Smooth muscle cell (in vitro differentiated cells): ENCODE measurements around the gene USP35. TPM values are rescaled to one million over a fixed set of nuclear protein-coding genes. Genes with fewer than 3 reads are reported as not detected.
"Not testable (repeated sequence)": the region's sequence is repeated elsewhere in the genome, so short reads cannot be mapped to it uniquely, and the experiment has no call there.

Experiments used
- DNase-seq: peaks from one replicate; lab custom pipeline; 2025; ENCODE audit not compliant: unreplicated experiment; lab: John Stamatoyannopoulos, UW
- H2AFZ ChIP-seq: fragments of 200-600 bp; sonication (generic); 2 replicates; pipeline ENCODE4 v1.6.0; 2016; ENCODE audit warnings: antibody characterized with exemption, low read depth, mild to moderate bottlenecking
- H3F3A ChIP-seq: fragments of 200-600 bp; sonication (generic); 2 replicates; pipeline ENCODE4 v1.6.0; 2017; ENCODE audit warnings: antibody characterized with exemption, low read depth
- H3K27ac ChIP-seq: fragments of 200-600 bp; sonication (generic); 2 replicates; pipeline ENCODE4 v1.5.1; 2016; ENCODE audit warnings: low read depth, mild to moderate bottlenecking
- H3K27me3 ChIP-seq: fragments of 200-600 bp; sonication (generic); 2 replicates; pipeline ENCODE4 v1.6.1; 2016; ENCODE audit warnings: low read depth, mild to moderate bottlenecking
- H3K36me3 ChIP-seq: fragments of 200-600 bp; sonication (generic); 2 replicates; pipeline ENCODE4 v1.5.1; 2016; ENCODE audit warnings: low read depth
- H3K4me1 ChIP-seq: fragments of 200-600 bp; sonication (generic); 2 replicates; pipeline ENCODE4 v1.5.1; 2016; ENCODE audit warnings: low read depth
- H3K4me2 ChIP-seq: fragments of 200-600 bp; sonication (generic); 2 replicates; pipeline ENCODE4 v1.6.0; 2016; ENCODE audit warnings: mild to moderate bottlenecking
- H3K4me3 ChIP-seq: fragments of 200-600 bp; sonication (generic); 2 replicates; pipeline ENCODE4 v1.5.1; 2016; ENCODE audit warnings: mild to moderate bottlenecking
- H3K79me2 ChIP-seq: fragments of 200-600 bp; sonication (generic); 2 replicates; pipeline ENCODE4 v1.6.0; 2016; ENCODE audit warnings: low read depth, mild to moderate bottlenecking
- H3K9ac ChIP-seq: fragments of 200-600 bp; sonication (generic); 2 replicates; pipeline ENCODE4 v1.6.0; 2016; ENCODE audit warnings: low read depth
- H3K9me3 ChIP-seq: fragments of 200-600 bp; sonication (generic); replicated peaks from 2 replicates; pipeline ENCODE4 v1.5.1; 2016; ENCODE audit warnings: low read depth
- H4K20me1 ChIP-seq: fragments of 200-600 bp; sonication (generic); 2 replicates; pipeline ENCODE4 v1.6.0; 2016; ENCODE audit warnings: low read depth
- WGBS: methylation state at CpG from one replicate; pipeline ENCODE4 v1.1.7; 2016; ENCODE audit warnings: low lambda C conversion rate; 5-methylcytosine and 5-hydroxymethylcytosine counted together
- polyA plus RNA-seq: library from polyadenylated mRNA; unstranded; fragments of >200 nt; fragmentation: Nextera tagmentation; extraction: Ambion mirVana; gene quantifications from 2 replicates; pipeline ENCODE4 v1.2.1, GENCODE V29; 2016
- total RNA-seq: library from RNA; depleted of rRNA; stranded (reverse); fragments of >200 nt; gene quantifications from 2 replicates; pipeline ENCODE4 v1.2.3, GENCODE V29; 2014
- TF ChIP-seq, protein P1 (sequence below): fragments of 200-600 bp; sonication (generic); IDR thresholded peaks from 2 replicates; pipeline ENCODE4 v1.5.1; 2017; ENCODE audit warnings: borderline replicate concordance, mild to moderate bottlenecking, antibody characterized with exemption; ENCODE audit not compliant: insufficient read depth, poor library complexity, severe bottlenecking

USP35 gene
- total and polyA plus RNA-seq, 2 experiments from 2014 or later, result 4.5 to 9.5 TPM

DNA sequence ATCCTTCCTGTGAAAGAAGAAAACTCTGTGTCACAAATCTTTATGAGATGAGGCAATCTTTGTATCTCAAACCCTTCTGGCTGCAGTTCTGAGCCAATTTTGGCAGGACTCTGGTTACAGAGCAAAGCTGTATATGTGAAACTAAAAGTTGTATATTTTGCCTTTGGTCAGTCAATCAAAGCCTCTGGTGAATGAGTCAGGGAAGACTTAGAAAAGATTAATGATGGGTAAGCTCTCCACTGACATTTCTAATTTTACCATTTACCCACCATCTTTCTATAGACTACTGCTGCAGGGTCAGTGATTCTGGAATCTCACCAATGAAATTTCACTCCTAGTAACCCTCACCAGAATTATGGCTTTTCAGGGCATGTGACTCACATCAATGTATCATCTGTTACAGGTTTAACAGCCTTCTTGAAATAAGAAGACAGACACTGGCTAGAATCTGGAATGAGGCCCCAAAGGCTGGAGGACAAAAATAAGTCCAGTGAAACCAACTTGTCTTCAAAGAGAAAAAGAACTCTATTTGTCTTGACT is 43.3 kb downstream of the USP35 start:
- no peak for DNase-seq

GRCh38 chr11:78233046-78233445 is 44.3 kb downstream of the USP35 start:
- not testable (repeated sequence) for DNase-seq, H2AFZ ChIP-seq
- WGBS, result 58% methylated on average over 6 of the region's 6 CpGs

More for the DNA sequence above, 43.3 kb downstream of the USP35 start:
- Histone ChIP-seq H3K4me1 (peaks cover 7% of the 10 kb centered on the region), H3K9ac (peak overlapping the region; percentile 36), H2AFZ (no peak overlapping the region), H3K4me2 (peak overlapping the region; percentile 58), H3K27ac (peak overlapping the region; percentile 83), H3K27me3 (no peaks in the 10 kb centered on the region), H3K36me3 (no peaks in the 10 kb centered on the region), H3F3A (peaks cover 7% of the 10 kb centered on the region), H4K20me1 (no peaks in the 10 kb centered on the region), H3K4me3 (no peak overlapping the region), H3K79me2 (peaks cover 4% of the 10 kb centered on the region), H3K9me3 (no peaks in the 10 kb centered on the region)
- TF ChIP-seq, protein P1, sequence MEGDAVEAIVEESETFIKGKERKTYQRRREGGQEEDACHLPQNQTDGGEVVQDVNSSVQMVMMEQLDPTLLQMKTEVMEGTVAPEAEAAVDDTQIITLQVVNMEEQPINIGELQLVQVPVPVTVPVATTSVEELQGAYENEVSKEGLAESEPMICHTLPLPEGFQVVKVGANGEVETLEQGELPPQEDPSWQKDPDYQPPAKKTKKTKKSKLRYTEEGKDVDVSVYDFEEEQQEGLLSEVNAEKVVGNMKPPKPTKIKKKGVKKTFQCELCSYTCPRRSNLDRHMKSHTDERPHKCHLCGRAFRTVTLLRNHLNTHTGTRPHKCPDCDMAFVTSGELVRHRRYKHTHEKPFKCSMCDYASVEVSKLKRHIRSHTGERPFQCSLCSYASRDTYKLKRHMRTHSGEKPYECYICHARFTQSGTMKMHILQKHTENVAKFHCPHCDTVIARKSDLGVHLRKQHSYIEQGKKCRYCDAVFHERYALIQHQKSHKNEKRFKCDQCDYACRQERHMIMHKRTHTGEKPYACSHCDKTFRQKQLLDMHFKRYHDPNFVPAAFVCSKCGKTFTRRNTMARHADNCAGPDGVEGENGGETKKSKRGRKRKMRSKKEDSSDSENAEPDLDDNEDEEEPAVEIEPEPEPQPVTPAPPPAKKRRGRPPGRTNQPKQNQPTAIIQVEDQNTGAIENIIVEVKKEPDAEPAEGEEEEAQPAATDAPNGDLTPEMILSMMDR, result no peak

DNA sequence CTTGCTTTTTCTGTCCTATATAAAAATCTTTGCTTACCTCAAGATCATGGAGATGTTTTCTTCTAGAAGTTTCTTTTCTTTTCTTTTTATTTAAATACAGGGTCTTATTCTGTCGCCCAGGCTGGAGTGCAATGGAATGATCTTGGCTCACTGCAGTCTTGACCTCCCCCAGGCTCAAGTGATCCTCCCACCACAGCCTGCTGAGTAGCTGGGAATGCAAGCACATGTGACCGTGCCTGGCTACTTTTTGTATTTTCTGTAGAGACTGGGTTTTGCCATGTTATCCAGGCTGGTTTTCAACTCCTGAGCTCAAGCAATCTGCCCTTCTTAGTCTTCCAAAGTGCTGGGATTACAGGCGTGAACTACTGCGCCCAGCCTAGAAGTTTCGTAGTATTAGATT is 45.3 kb downstream of the USP35 start:
- Histone ChIP-seq H3K4me3 (no peak overlapping the region), H2AFZ (no peak overlapping the region), H3K9me3 (no peaks in the 10 kb centered on the region), H3K79me2 (peaks cover 4% of the 10 kb centered on the region), H4K20me1 (no peaks in the 10 kb centered on the region), H3K27me3 (no peaks in the 10 kb centered on the region), H3K36me3 (no peaks in the 10 kb centered on the region), H3F3A (peaks cover 7% of the 10 kb centered on the region), H3K4me2 (no peak overlapping the region), H3K4me1 (peaks cover 7% of the 10 kb centered on the region), H3K9ac (no peak overlapping the region), H3K27ac (peak overlapping the region; percentile 83)
- no peak for DNase-seq
- 71% methylated on average over 5 of the region's 5 CpGs for WGBS
- TF ChIP-seq, protein P1, result no peak

More at GRCh38 chr11:78233046-78233445, 44.3 kb downstream of the USP35 start:
- not testable (repeated sequence) for H3K4me2 ChIP-seq, H3K36me3 ChIP-seq, H3K27me3 ChIP-seq, H4K20me1 ChIP-seq, H3K79me2 ChIP-seq, H3K4me3 ChIP-seq, H3K9ac ChIP-seq, H3K4me1 ChIP-seq, H3K9me3 ChIP-seq, H3F3A ChIP-seq
- peak overlapping the region; percentile 83 for H3K27ac ChIP-seq

GRCh38 chr11:78237293-78238046 is 48.8 kb downstream of the USP35 start:
- no peak overlapping the region for H3K9ac ChIP-seq
- no peaks in the 10 kb centered on the region for H3K36me3 ChIP-seq
- no peaks in the 10 kb centered on the region for H4K20me1 ChIP-seq
- H3K4me1 ChIP-seq, result peaks cover 4% of the 10 kb centered on the region
- H3K79me2 ChIP-seq, result peaks cover 10% of the 10 kb centered on the region
- TF ChIP-seq, protein P1, result no peak
- H2AFZ ChIP-seq, result no peak overlapping the region
- H3K27ac ChIP-seq, result no peak overlapping the region
- no peaks in the 10 kb centered on the region for H3K27me3 ChIP-seq
- no peak overlapping the region for H3K4me3 ChIP-seq
- DNase-seq, result no peak
- H3K9me3 ChIP-seq, result no peaks in the 10 kb centered on the region
- peaks cover 7% of the 10 kb centered on the region for H3F3A ChIP-seq
- no peak overlapping the region for H3K4me2 ChIP-seq
